ENCODE results near the gene PDE6C.

PDE6C gene

GRCh38 chr10:93598157-93598556, 14.2 kb upstream of the PDE6C start:
- Histone ChIP-seq H3K27me3 (ENCODE audit: insufficient read depth, low read length) (peaks cover 49% of the 10 kb centered on the region), H2AFZ (ENCODE audit: low read depth, low read length) (no peak overlapping the region), H3K9me3 (ENCODE audit: low read length) (peaks cover 3% of the 10 kb centered on the region), H3K36me3 (ENCODE audit: insufficient read depth, low read length) (no peaks in the 10 kb centered on the region), H3K4me3 (ENCODE audit: low read length) (no peak overlapping the region), H3K4me1 (ENCODE audit: insufficient read depth, low read length) (peaks cover 3% of the 10 kb centered on the region)

- Histone ChIP-seq H3K9me3 (ENCODE audit: low read length) (peaks cover 3% of the 10 kb centered on the region), H2AFZ (ENCODE audit: low read depth, low read length) (no peak overlapping the region), H3K27me3 (ENCODE audit: insufficient read depth, low read length) (peaks cover 60% of the 10 kb centered on the region), H3K4me1 (ENCODE audit: insufficient read depth, low read length) (peaks cover 3% of the 10 kb centered on the region), H3K4me3 (ENCODE audit: low read length) (no peak overlapping the region), H3K36me3 (ENCODE audit: insufficient read depth, low read length) (no peaks in the 10 kb centered on the region)
Measured at GRCh38 chr10:93599335-93599734, 13.0 kb upstream of the PDE6C start.

GRCh38 chr10:93599778-93600177, 12.6 kb upstream of the PDE6C start:
- H3K27me3 ChIP-seq (ENCODE audit: insufficient read depth, low read length): peaks cover 63% of the 10 kb centered on the region
- H3K36me3 ChIP-seq (ENCODE audit: insufficient read depth, low read length): no peaks in the 10 kb centered on the region
- no peak overlapping the region for H2AFZ ChIP-seq (ENCODE audit: low read depth, low read length)
- H3K9me3 ChIP-seq (ENCODE audit: low read length): peaks cover 3% of the 10 kb centered on the region
- peaks cover 3% of the 10 kb centered on the region for H3K4me1 ChIP-seq (ENCODE audit: insufficient read depth, low read length)
- H3K4me3 ChIP-seq (ENCODE audit: low read length): no peak overlapping the region

- H3K9me3 ChIP-seq (ENCODE audit: low read length): peaks cover 3% of the 10 kb centered on the region
- H3K4me3 ChIP-seq (ENCODE audit: low read length): no peak overlapping the region
- H2AFZ ChIP-seq (ENCODE audit: low read depth, low read length): no peak overlapping the region
- peaks cover 63% of the 10 kb centered on the region for H3K27me3 ChIP-seq (ENCODE audit: insufficient read depth, low read length)
- no peaks in the 10 kb centered on the region for H3K36me3 ChIP-seq (ENCODE audit: insufficient read depth, low read length)
- H3K4me1 ChIP-seq (ENCODE audit: insufficient read depth, low read length): peaks cover 3% of the 10 kb centered on the region
Measured at GRCh38 chr10:93600446-93601145, 11.7 kb upstream of the PDE6C start.

GRCh38 chr10:93601146-93601773, 11.1 kb upstream of the PDE6C start, which contains the start of gene RBP4:
TSS of gene RBP4 (minus strand) at chr10:93601235. CDS start at chr10:93601028, 207 bp downstream.
- H3K36me3 ChIP-seq (ENCODE audit: insufficient read depth, low read length): no peaks in the 10 kb centered on the region
- H2AFZ ChIP-seq (ENCODE audit: low read depth, low read length): no peak within 1 kb of the TSS
- peak within 1 kb of the TSS; percentile 15 for H3K4me3 ChIP-seq (ENCODE audit: low read length)
- peaks cover 3% of the 10 kb centered on the region for H3K9me3 ChIP-seq (ENCODE audit: low read length)
- H3K4me1 ChIP-seq (ENCODE audit: insufficient read depth, low read length): peaks cover 3% of the 10 kb centered on the region
- peaks cover 63% of the 10 kb centered on the region for H3K27me3 ChIP-seq (ENCODE audit: insufficient read depth, low read length)

- Histone ChIP-seq H3K4me1 (ENCODE audit: insufficient read depth, low read length) (peaks cover 3% of the 10 kb centered on the region), H3K4me3 (ENCODE audit: low read length) (no peak overlapping the region), H2AFZ (ENCODE audit: low read depth, low read length) (no peak overlapping the region), H3K36me3 (ENCODE audit: insufficient read depth, low read length) (no peaks in the 10 kb centered on the region), H3K9me3 (ENCODE audit: low read length) (peaks cover 3% of the 10 kb centered on the region), H3K27me3 (ENCODE audit: insufficient read depth, low read length) (peaks cover 63% of the 10 kb centered on the region)
Measured at GRCh38 chr10:93601774-93602162, 10.6 kb upstream of the PDE6C start.

- Histone ChIP-seq H3K36me3 (ENCODE audit: insufficient read depth, low read length) (no peaks in the 10 kb centered on the region), H3K27me3 (ENCODE audit: insufficient read depth, low read length) (peaks cover 58% of the 10 kb centered on the region), H2AFZ (ENCODE audit: low read depth, low read length) (no peak overlapping the region), H3K9me3 (ENCODE audit: low read length) (peaks cover 3% of the 10 kb centered on the region), H3K4me1 (ENCODE audit: insufficient read depth, low read length) (peaks cover 3% of the 10 kb centered on the region), H3K4me3 (ENCODE audit: low read length) (no peak overlapping the region)
Measured at GRCh38 chr10:93603023-93603422, 9.3 kb upstream of the PDE6C start.

- Histone ChIP-seq H3K36me3 (ENCODE audit: insufficient read depth, low read length) (no peaks in the 10 kb centered on the region), H3K9me3 (ENCODE audit: low read length) (peaks cover 3% of the 10 kb centered on the region), H3K27me3 (ENCODE audit: insufficient read depth, low read length) (peaks cover 57% of the 10 kb centered on the region), H3K4me3 (ENCODE audit: low read length) (no peak overlapping the region), H3K4me1 (ENCODE audit: insufficient read depth, low read length) (peaks cover 3% of the 10 kb centered on the region), H2AFZ (ENCODE audit: low read depth, low read length) (no peak overlapping the region)
Measured at GRCh38 chr10:93604146-93604545, 8.2 kb upstream of the PDE6C start.

GRCh38 chr10:93608421-93608820, 3.9 kb upstream of the PDE6C start:
- no peak overlapping the region for H3K4me3 ChIP-seq (ENCODE audit: low read length)
- H2AFZ ChIP-seq (ENCODE audit: low read depth, low read length): no peak overlapping the region
- H3K36me3 ChIP-seq (ENCODE audit: insufficient read depth, low read length): no peaks in the 10 kb centered on the region
- peaks cover 22% of the 10 kb centered on the region for H3K27me3 ChIP-seq (ENCODE audit: insufficient read depth, low read length)
- H3K9me3 ChIP-seq (ENCODE audit: low read length): no peaks in the 10 kb centered on the region
- H3K4me1 ChIP-seq (ENCODE audit: insufficient read depth, low read length): no peaks in the 10 kb centered on the region

GRCh38 chr10:93613126-93613525, 789 bp downstream of the PDE6C start:
- Histone ChIP-seq H3K36me3 (ENCODE audit: insufficient read depth, low read length) (no peaks in the 10 kb centered on the region), H3K27me3 (ENCODE audit: insufficient read depth, low read length) (peaks cover 14% of the 10 kb centered on the region), H3K9me3 (ENCODE audit: low read length) (no peaks in the 10 kb centered on the region), H2AFZ (ENCODE audit: low read depth, low read length) (no peak overlapping the region), H3K4me1 (ENCODE audit: insufficient read depth, low read length) (no peaks in the 10 kb centered on the region), H3K4me3 (ENCODE audit: low read length) (no peak overlapping the region)

- Histone ChIP-seq H3K9me3 (ENCODE audit: low read length) (no peaks in the 10 kb centered on the region), H3K36me3 (ENCODE audit: insufficient read depth, low read length) (no peaks in the 10 kb centered on the region), H3K4me1 (ENCODE audit: insufficient read depth, low read length) (no peaks in the 10 kb centered on the region), H3K27me3 (ENCODE audit: insufficient read depth, low read length) (peaks cover 13% of the 10 kb centered on the region), H2AFZ (ENCODE audit: low read depth, low read length) (no peak overlapping the region), H3K4me3 (ENCODE audit: low read length) (no peak overlapping the region)
Measured at GRCh38 chr10:93614101-93614825, 1.9 kb downstream of the PDE6C start.

GRCh38 chr10:93615576-93616235, 3.4 kb downstream of the PDE6C start:
- Histone ChIP-seq H3K4me3 (ENCODE audit: low read length) (no peak overlapping the region), H3K4me1 (ENCODE audit: insufficient read depth, low read length) (no peaks in the 10 kb centered on the region), H3K36me3 (ENCODE audit: insufficient read depth, low read length) (no peaks in the 10 kb centered on the region), H3K27me3 (ENCODE audit: insufficient read depth, low read length) (peaks cover 14% of the 10 kb centered on the region), H2AFZ (ENCODE audit: low read depth, low read length) (no peak overlapping the region), H3K9me3 (ENCODE audit: low read length) (no peaks in the 10 kb centered on the region)

GRCh38 chr10:93620925-93621324, 8.6 kb downstream of the PDE6C start:
- H3K9me3 ChIP-seq (ENCODE audit: low read length): no peaks in the 10 kb centered on the region
- H3K27me3 ChIP-seq (ENCODE audit: insufficient read depth, low read length): peaks cover 12% of the 10 kb centered on the region
- no peak overlapping the region for H2AFZ ChIP-seq (ENCODE audit: low read depth, low read length)
- no peaks in the 10 kb centered on the region for H3K4me1 ChIP-seq (ENCODE audit: insufficient read depth, low read length)
- H3K4me3 ChIP-seq (ENCODE audit: low read length): no peak overlapping the region
- no peaks in the 10 kb centered on the region for H3K36me3 ChIP-seq (ENCODE audit: insufficient read depth, low read length)
